ENCODE data around the gene SNX30. TPM values are rescaled to one million over a fixed set of nuclear protein-coding genes. Genes with fewer than 3 reads are reported as not detected.

SNX30 gene
- total and polyA plus RNA-seq, 2 donors from 2014 or later = 7.9 to 22.9 TPM

- H3K36me3 ChIP-seq (ENCODE audit: control insufficient read depth in 2 of 3, insufficient read depth in 3 of 3, low read length in 3 of 3) = peaks cover 0 to 27% (median 21%) of the 10 kb centered on the region in 3 donors
- no peaks in the 10 kb centered on the region for H3K4me1 ChIP-seq (ENCODE audit: control insufficient read depth in 2 of 3, insufficient read depth in 2 of 3, low read depth in 1 of 3, low read length in 3 of 3)
- DNase-seq (no peak), FAIRE-seq (no peak)
- no peak overlapping the region for H3K4me3 ChIP-seq (ENCODE audit: low read length in 3 of 3)
- H3K27me3 ChIP-seq (ENCODE audit: control insufficient read depth, insufficient read depth, low read length) = no peaks in the 10 kb centered on the region
- no peak overlapping the region for H3K9ac ChIP-seq (ENCODE audit: low read length in 3 of 3)
- H3K27ac ChIP-seq (ENCODE audit: low read depth in 2 of 2, low read length in 2 of 2) = no peak overlapping the region
- intact Hi-C loops (cut with DNase I) = no loop called here
- no peaks in the 10 kb centered on the region for H3K9me3 ChIP-seq (ENCODE audit: control insufficient read depth in 2 of 3, insufficient read depth in 1 of 3, low read length in 3 of 3)
- no peak for TF ChIP-seq CTCF (IDR thresholded peaks at IDR 0.05; ENCODE audit: borderline replicate concordance, extremely low read depth, insufficient read depth)
These were observed 100.3 kb downstream of the SNX30 start for GRCh38 chr9:112850840-112851239.

DNA sequence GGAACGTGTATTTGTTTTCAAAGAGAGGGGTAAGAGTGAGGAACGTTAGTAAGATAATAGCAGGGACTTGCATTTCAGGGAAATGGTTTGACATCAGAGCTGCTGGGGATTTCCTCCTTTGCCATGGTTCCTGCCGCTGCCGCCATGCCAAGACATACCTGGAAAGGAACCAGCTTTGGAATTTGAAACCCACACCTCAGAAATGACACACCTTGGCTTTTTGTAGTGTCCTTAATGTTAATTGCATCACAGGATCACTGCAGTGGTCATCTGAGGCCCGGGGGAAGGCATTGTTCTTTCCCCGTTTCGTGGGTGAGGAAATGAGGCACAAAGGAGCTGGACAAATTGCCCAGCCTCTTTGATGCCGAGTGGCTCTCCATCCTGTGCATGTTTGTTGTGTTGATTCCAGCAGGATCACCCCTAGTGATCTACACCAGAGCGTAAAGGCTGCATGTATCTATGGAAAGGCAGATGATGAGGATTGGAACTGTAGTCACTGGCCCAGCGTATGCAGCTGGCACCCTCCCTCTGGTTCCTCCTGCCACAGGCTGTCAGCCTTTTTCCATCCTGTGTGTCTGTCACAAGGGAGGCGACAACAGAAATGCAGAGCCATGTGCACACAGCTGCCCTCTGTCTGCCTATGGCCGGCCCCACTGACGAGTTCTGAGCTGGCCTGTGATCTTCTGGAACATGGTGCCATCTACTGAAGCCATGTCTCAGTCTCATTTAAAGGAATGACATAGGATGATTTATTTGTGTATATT, 102.4 kb downstream of the SNX30 start:
- Histone ChIP-seq H3K27me3 (ENCODE audit: control insufficient read depth, insufficient read depth, low read length) (no peaks in the 10 kb centered on the region), H3K36me3 (ENCODE audit: control insufficient read depth in 2 of 3, insufficient read depth in 3 of 3, low read length in 3 of 3) (peaks cover 0 to 27% (median 19%) of the 10 kb centered on the region in 3 donors), H3K9ac (ENCODE audit: low read length in 3 of 3) (no peak overlapping the region), H3K27ac (ENCODE audit: low read depth in 2 of 2, low read length in 2 of 2) (no peak overlapping the region), H3K9me3 (ENCODE audit: control insufficient read depth in 2 of 3, insufficient read depth in 1 of 3, low read length in 3 of 3) (no peaks in the 10 kb centered on the region), H3K4me1 (ENCODE audit: control insufficient read depth in 2 of 3, insufficient read depth in 2 of 3, low read depth in 1 of 3, low read length in 3 of 3) (no peaks in the 10 kb centered on the region), H3K4me3 (ENCODE audit: low read length in 3 of 3) (no peak overlapping the region)
- DNase-seq = no peak
- FAIRE-seq = no peak
- no peak for TF ChIP-seq CTCF (IDR thresholded peaks at IDR 0.05; ENCODE audit: borderline replicate concordance, extremely low read depth, insufficient read depth)
- intact Hi-C loops (cut with DNase I) = no loop called here

GRCh38 chr9:112853882-112854585, 103.5 kb downstream of the SNX30 start:
- peaks cover 0 to 27% (median 19%) of the 10 kb centered on the region in 3 donors for H3K36me3 ChIP-seq (ENCODE audit: control insufficient read depth in 2 of 3, insufficient read depth in 3 of 3, low read length in 3 of 3)
- no peaks in the 10 kb centered on the region for H3K4me1 ChIP-seq (ENCODE audit: control insufficient read depth in 2 of 3, insufficient read depth in 2 of 3, low read depth in 1 of 3, low read length in 3 of 3)
- intact Hi-C loops (cut with DNase I) = no loop called here
- no peaks in the 10 kb centered on the region for H3K9me3 ChIP-seq (ENCODE audit: control insufficient read depth in 2 of 3, insufficient read depth in 1 of 3, low read length in 3 of 3)
- FAIRE-seq (no peak), DNase-seq (no peak)
- no peak for TF ChIP-seq CTCF (IDR thresholded peaks at IDR 0.05; ENCODE audit: borderline replicate concordance, extremely low read depth, insufficient read depth)
- H3K4me3 ChIP-seq (ENCODE audit: low read length in 3 of 3) = no peak overlapping the region
- no peak overlapping the region for H3K9ac ChIP-seq (ENCODE audit: low read length in 3 of 3)
- no peaks in the 10 kb centered on the region for H3K27me3 ChIP-seq (ENCODE audit: control insufficient read depth, insufficient read depth, low read length)
- no peak overlapping the region for H3K27ac ChIP-seq (ENCODE audit: low read depth in 2 of 2, low read length in 2 of 2)
